Tibial artery (tissue), 4 donors: ENCODE measurements around the gene MEIS2.

ENCODE experiments used
- DNase-seq, 2 donors: peaks; one replicate each; pipeline ENCODE4 v3.0.0-alpha.2; 2019
- H3K27ac ChIP-seq, 2 donors: fragments of 200-600 bp; sonication (generic) in 1 of 2; 1 replicate in 1 of 2; 2 replicates in 1 of 2; pipeline ENCODE4 v1.5.1; 2018 to 2019; ENCODE audit warnings: mild to moderate bottlenecking in 1 of 2
- H3K27me3 ChIP-seq, 2 donors: fragments of 200-600 bp; sonication (generic) in 1 of 2; one replicate each; pipeline versions ENCODE4 v1.5.1 to v1.6.0; 2016 to 2019
- H3K36me3 ChIP-seq, 3 donors: fragments of 200-600 bp; sonication (generic) in 2 of 3; one replicate each; pipeline ENCODE4 v1.5.1; 2016 to 2019; ENCODE audit warnings: mild to moderate bottlenecking in 2 of 3
- H3K4me1 ChIP-seq, 4 donors: fragments of 200-600 bp; sonication (generic) in 2 of 4; 1 replicate in 3 of 4; 2 replicates in 1 of 4; pipeline ENCODE4 v1.5.1; 2016 to 2019
- H3K4me3 ChIP-seq, 2 donors: fragments of 200-600 bp; sonication (generic) in 1 of 2; 1 replicate in 1 of 2; 2 replicates in 1 of 2; pipeline ENCODE4 v1.5.1; 2018 to 2019; ENCODE audit warnings: mild to moderate bottlenecking in 2 of 2
- H3K9me3 ChIP-seq, 3 donors: fragments of 200-600 bp; sonication (generic) in 1 of 3; one replicate each; pipeline ENCODE4 v1.5.1; 2016 to 2019
- CTCF ChIP-seq, 2 experiments: fragments of 200-600 bp in 1 of 2; fragments of 450-650 bp in 1 of 2; IDR thresholded peaks; one replicate each; pipeline ENCODE4 v1.5.1; 2017 to 2019; ENCODE audit warnings: antibody characterized with exemption in 2 of 2, mild to moderate bottlenecking in 1 of 2, moderate library complexity in 1 of 2
- intact Hi-C: fragments of 100-400 bp; cut with DNase I; formaldehyde crosslinking; loops from one replicate; pipeline ENCODE4 v1.15.0; 2023; ENCODE audit warnings: low total_unique reads

The MEIS2 gene

GRCh38 chr15:36941798-36942197, 158.6 kb downstream of the MEIS2 start:
- TF ChIP-seq CTCF (IDR thresholded peaks at IDR 0.05), result no peak
- no peaks in the 10 kb centered on the region for H3K27me3 ChIP-seq
- intact Hi-C loops, result no loop called here
- no peaks in the 10 kb centered on the region for H3K4me1 ChIP-seq
- H3K9me3 ChIP-seq, result no peaks in the 10 kb centered on the region
- no peak overlapping the region for H3K4me3 ChIP-seq
- no peaks in the 10 kb centered on the region for H3K36me3 ChIP-seq
- no peak for DNase-seq
- H3K27ac ChIP-seq, result no peak overlapping the region

- Histone ChIP-seq H3K27me3 (no peaks in the 10 kb centered on the region), H3K27ac (no peak overlapping the region), H3K4me1 (no peaks in the 10 kb centered on the region), H3K9me3 (no peaks in the 10 kb centered on the region), H3K36me3 (no peaks in the 10 kb centered on the region), H3K4me3 (no peak overlapping the region)
- DNase-seq, result no peak
- no peak for TF ChIP-seq CTCF (IDR thresholded peaks at IDR 0.05)
- intact Hi-C loops, result no loop called here
These were observed 159.6 kb downstream of the MEIS2 start for GRCh38 chr15:36940636-36941260.

DNA sequence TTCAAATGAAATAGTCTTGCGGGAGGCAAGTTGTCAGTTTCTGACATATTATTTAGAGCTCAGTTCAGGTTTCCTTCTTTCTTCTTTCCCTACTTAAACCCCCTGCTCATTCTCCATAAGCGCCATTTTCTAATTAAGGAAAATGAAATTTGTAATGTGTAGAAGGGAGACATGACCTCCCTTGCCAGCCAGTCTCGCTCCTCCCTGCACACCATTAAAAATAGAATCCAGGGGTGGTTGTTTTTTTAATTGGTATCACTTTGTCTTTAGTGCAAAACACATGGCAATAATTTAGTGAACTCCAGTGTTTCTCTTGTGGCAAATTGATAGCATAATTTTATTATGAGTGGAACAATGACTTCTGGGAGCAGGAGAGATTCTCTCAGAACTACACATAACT, 160.1 kb downstream of the MEIS2 start:
- intact Hi-C loops, result no loop called here
- Histone ChIP-seq H3K36me3 (no peaks in the 10 kb centered on the region), H3K4me3 (no peak overlapping the region), H3K27ac (no peak overlapping the region), H3K27me3 (no peaks in the 10 kb centered on the region), H3K9me3 (no peaks in the 10 kb centered on the region), H3K4me1 (no peaks in the 10 kb centered on the region)
- TF ChIP-seq CTCF (IDR thresholded peaks at IDR 0.05), result no peak
- DNase-seq, result no peak

DNA sequence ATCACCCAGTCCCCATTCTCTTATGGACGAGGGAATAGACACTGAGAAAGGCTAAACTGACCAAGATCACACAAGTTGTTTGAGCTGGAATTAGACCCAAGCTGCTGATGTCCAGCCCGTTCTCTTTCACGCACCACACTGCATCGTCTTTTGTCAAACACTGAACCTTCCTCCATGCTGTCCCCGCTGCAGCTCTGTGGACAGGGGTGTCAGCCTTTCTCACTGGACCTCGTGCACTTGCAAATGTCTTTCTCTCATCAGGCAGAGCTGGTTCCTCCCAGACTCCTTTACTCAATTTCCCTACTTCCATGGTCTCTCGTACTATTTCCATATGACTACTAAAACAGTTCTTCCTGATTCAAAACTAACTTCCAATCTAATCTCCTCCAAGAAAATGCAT, 161.6 kb downstream of the MEIS2 start:
- no peaks in the 10 kb centered on the region for H3K27me3 ChIP-seq
- TF ChIP-seq CTCF (IDR thresholded peaks at IDR 0.05), result no peak
- H3K27ac ChIP-seq, result no peak overlapping the region
- H3K4me3 ChIP-seq, result no peak overlapping the region
- intact Hi-C loops, result no loop called here
- H3K9me3 ChIP-seq, result no peaks in the 10 kb centered on the region
- H3K4me1 ChIP-seq, result no peaks in the 10 kb centered on the region
- H3K36me3 ChIP-seq, result no peaks in the 10 kb centered on the region
- no peak for DNase-seq

- no peaks in the 10 kb centered on the region for H3K9me3 ChIP-seq
- intact Hi-C loops, result no loop called here
- H3K4me1 ChIP-seq, result no peaks in the 10 kb centered on the region
- H3K36me3 ChIP-seq, result no peaks in the 10 kb centered on the region
- no peak overlapping the region for H3K27ac ChIP-seq
- no peak overlapping the region for H3K4me3 ChIP-seq
- no peaks in the 10 kb centered on the region for H3K27me3 ChIP-seq
- no peak for TF ChIP-seq CTCF (IDR thresholded peaks at IDR 0.05)
- no peak for DNase-seq
These were observed 162.2 kb downstream of the MEIS2 start for GRCh38 chr15:36938131-36938530.

DNA sequence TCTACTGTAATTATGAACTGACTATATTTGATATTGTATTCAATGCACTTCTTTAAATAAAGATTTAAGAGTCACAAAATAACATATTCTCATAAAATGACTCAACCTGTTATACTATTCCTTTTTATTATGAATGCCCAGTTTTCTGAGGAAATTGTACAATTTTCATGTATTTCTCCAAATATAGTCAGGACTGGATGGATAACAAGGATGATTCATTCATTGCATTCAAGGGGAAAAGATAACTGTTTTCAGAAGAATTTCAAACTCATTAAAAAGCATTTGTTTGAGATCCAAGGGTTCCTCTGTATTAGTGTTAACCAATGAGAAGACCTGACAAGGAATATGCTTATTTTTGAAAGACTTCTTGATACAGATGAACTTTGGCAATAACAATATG, 163.7 kb downstream of the MEIS2 start:
- H3K4me3 ChIP-seq, result no peak overlapping the region
- H3K36me3 ChIP-seq, result no peaks in the 10 kb centered on the region
- no peak for DNase-seq
- TF ChIP-seq CTCF (IDR thresholded peaks at IDR 0.05), result no peak
- no peak overlapping the region for H3K27ac ChIP-seq
- H3K9me3 ChIP-seq, result no peaks in the 10 kb centered on the region
- H3K4me1 ChIP-seq, result no peaks in the 10 kb centered on the region
- H3K27me3 ChIP-seq, result no peaks in the 10 kb centered on the region
- intact Hi-C loops, result no loop called here
